ENCODE data around the gene UBE2L3.
"Not testable (repeated sequence)": the region's sequence is repeated elsewhere in the genome, so short reads cannot be mapped to it uniquely, and the experiment has no call there.

The UBE2L3 gene

GRCh38 chr22:21594865-21595452, 27.4 kb downstream of the UBE2L3 start (continued):
- TF ChIP-seq ZNF18 (tag by site-specific recombination; IDR thresholded peaks at IDR 0.05) (no peak), KLF1 (tag by site-specific recombination; IDR thresholded peaks at IDR 0.05) (no peak), KLF8 (tag by site-specific recombination; IDR thresholded peaks at IDR 0.05) (no peak)

- not testable (repeated sequence) for H3K27ac ChIP-seq (ENCODE audit: extremely low read depth, low read depth, low read length); H3K9me3 ChIP-seq (ENCODE audit: control insufficient read depth, insufficient read depth, low read depth, low read length); H3K4me3 ChIP-seq (ENCODE audit: low read depth, low read length); H3K4me1 ChIP-seq (ENCODE audit: control insufficient read depth, insufficient read depth, low read length)
- ChIA-PET POLR2A (interaction anchor here (1.1 kb wide), 1 partner anchor 18 kb away, joined by 3 read pairs; no protein-coding TSS in a partner anchor), CTCF (interaction anchor here (1.2 kb wide), 1 partner anchor 33 kb away, joined by 3 read pairs; no protein-coding TSS in a partner anchor)
- peaks cover 25 to 62% of the 10 kb centered on the region in 2 experiments for H3K36me3 ChIP-seq (ENCODE audit: control insufficient read depth in 2 of 2, insufficient read depth in 1 of 2, low read length in 2 of 2)
Observed at GRCh38 chr22:21596356-21597135, 29.0 kb downstream of the UBE2L3 start.

GRCh38 chr22:21598302-21598701, 30.8 kb downstream of the UBE2L3 start:
- Histone ChIP-seq H3K4me3 (ENCODE audit: low read depth, low read length) (no peak overlapping the region), H3K4me1 (ENCODE audit: control insufficient read depth, insufficient read depth, low read length) (no peaks in the 10 kb centered on the region), H3K36me3 (ENCODE audit: control insufficient read depth in 2 of 2, insufficient read depth in 1 of 2, low read length in 2 of 2) (peaks cover 25 to 55% of the 10 kb centered on the region in 2 experiments), H3K9me3 (ENCODE audit: control insufficient read depth, insufficient read depth, low read depth, low read length) (no peaks in the 10 kb centered on the region), H3K27ac (ENCODE audit: extremely low read depth, low read depth, low read length) (no peak overlapping the region)
- CTCF ChIA-PET, result interaction anchor here (0.6 to 1.5 kb wide), 5 partner anchors 23 to 51 kb away, joined by 3 to 5 read pairs (median 3); no protein-coding TSS in a partner anchor
- no peak for TF ChIP-seq TRIM28 (IDR thresholded peaks at IDR 0.05; ENCODE audit: borderline replicate concordance, low read length)
- peak; percentile 94 for TF ChIP-seq PRDM1 (tag by site-specific recombination; IDR thresholded peaks at IDR 0.05)
- TF ChIP-seq ZNF366 (tag by site-specific recombination; conservative IDR thresholded peaks at IDR 0.05), result no peak
- POLR2A ChIA-PET, result interaction anchor here (0.6 to 1.2 kb wide), 3 partner anchors 8 to 23 kb away, joined by 3 to 5 read pairs (median 4); no protein-coding TSS in a partner anchor

- H3K36me3 ChIP-seq (ENCODE audit: control insufficient read depth in 2 of 2, insufficient read depth in 1 of 2, low read length in 2 of 2), result peaks cover 22 to 45% of the 10 kb centered on the region in 2 experiments
- H3K9me3 ChIP-seq (ENCODE audit: control insufficient read depth, insufficient read depth, low read depth, low read length), result no peaks in the 10 kb centered on the region
- ChIA-PET POLR2A (interaction anchor here (1.2 kb wide), 1 partner anchor 20 kb away, joined by 4 read pairs; no protein-coding TSS in a partner anchor), CTCF (interaction anchor here (0.6 to 1.5 kb wide), 2 partner anchors 26 to 28 kb away, joined by 3 read pairs; no protein-coding TSS in a partner anchor)
- H3K27ac ChIP-seq (ENCODE audit: extremely low read depth, low read depth, low read length), result no peak overlapping the region
- no peak for TF ChIP-seq ZNF280D (tag by site-specific recombination; IDR thresholded peaks at IDR 0.05)
- H3K4me3 ChIP-seq (ENCODE audit: low read depth, low read length), result no peak overlapping the region
- no peaks in the 10 kb centered on the region for H3K4me1 ChIP-seq (ENCODE audit: control insufficient read depth, insufficient read depth, low read length)
Observed at GRCh38 chr22:21599053-21599893, 31.8 kb downstream of the UBE2L3 start.

Measured in HEK293 (cell line).